ENCODE results near the gene JARID2. TPM values are rescaled to one million over a fixed set of nuclear protein-coding genes. Genes with fewer than 3 reads are reported as not detected.

JARID2 gene
- total and polyA plus RNA-seq, 2 of the 4 experiments (the other 2 are of a cell fraction): 9.6 to 12.9 TPM

- TF ChIP-seq NFE2L2 (IDR thresholded peaks at IDR 0.05; ENCODE audit: low read depth, low read length) (no peak), FOS (IDR thresholded peaks at IDR 0.05; ENCODE audit: low read depth, low read length) (no peak), MAZ (IDR thresholded peaks at IDR 0.05; ENCODE audit: borderline replicate concordance, low read depth, low read length) (no peak), ELK1 (IDR thresholded peaks at IDR 0.05; ENCODE audit: borderline replicate concordance, low read depth, low read length) (no peak), RAD21 (IDR thresholded peaks at IDR 0.05; ENCODE audit: low read length) (no peak; the same call in none of the 2 replicates)
These were observed 1.1 kb upstream of the JARID2 start (continued) for GRCh38 chr6:15244620-15245360.
